ENCODE results near the gene TLL1.

Gene TLL1

DNA sequence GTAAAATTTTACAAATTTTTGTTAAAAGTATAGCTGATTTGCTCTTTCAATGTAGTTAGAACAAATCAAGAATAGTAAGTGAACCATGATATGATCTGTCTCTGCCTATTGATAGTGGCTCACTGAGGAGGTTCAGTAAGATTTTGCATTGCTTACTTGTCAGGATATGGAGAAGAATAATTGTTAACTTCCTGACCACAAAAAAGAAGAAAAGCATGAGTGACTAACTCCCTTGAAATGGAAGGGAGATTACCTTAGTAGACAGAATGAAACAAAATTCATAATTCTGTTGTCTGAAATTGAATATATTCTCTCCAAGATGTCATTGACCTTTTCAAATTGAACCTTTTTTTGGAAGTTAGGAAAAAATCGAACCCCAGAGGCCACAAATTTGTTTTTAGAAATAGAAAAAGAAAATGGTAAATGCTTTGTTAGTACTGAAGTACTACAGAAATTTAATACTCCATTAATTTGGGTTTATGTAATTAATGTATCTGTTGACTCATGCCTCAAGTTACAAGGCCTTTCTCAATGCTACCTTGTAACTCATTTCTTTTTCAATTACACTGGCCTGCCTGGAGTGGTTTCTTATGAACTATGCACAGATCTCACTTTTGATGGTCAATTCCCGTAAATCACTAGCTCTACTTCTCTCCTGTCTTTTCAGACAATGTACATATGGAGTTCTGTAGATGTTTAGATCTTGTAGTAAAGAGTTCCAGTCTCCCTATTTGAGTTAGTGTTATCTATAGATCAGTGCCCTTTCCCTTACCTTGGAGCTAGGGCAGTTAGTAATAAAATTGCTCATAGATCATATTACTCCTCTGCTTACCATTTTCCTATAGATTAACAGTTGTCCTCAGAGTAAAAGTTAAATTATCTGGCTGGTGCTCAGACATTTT is 139.3 kb downstream of the TLL1 start:
- no peak for TF ChIP-seq CTCF (IDR thresholded peaks at IDR 0.05; ENCODE audit: borderline replicate concordance, extremely low read depth, low read length, poor library complexity, severe bottlenecking)
- TF ChIP-seq EZH2 (IDR thresholded peaks at IDR 0.05; ENCODE audit: borderline replicate concordance, low read depth, low read length, severe bottlenecking): no peak
- Histone ChIP-seq H3K4me2 (ENCODE audit: insufficient read depth, low read length) (no peak overlapping the region), H3K4me1 (ENCODE audit: insufficient read depth, low read length) (no peaks in the 10 kb centered on the region), H3K27me3 (ENCODE audit: insufficient read depth, low read length, poor library complexity) (no peaks in the 10 kb centered on the region), H3K9me3 (ENCODE audit: insufficient read depth, low read length, severe bottlenecking) (no peaks in the 10 kb centered on the region), H3K4me3 (ENCODE audit: low read depth in 1 of 2, low read length in 2 of 2) (no peak overlapping the region), H4K20me1 (ENCODE audit: insufficient read depth, low read length) (no peaks in the 10 kb centered on the region), H3K9ac (ENCODE audit: low read depth, low read length) (no peak overlapping the region), H3K79me2 (ENCODE audit: insufficient read depth, low read length) (no peaks in the 10 kb centered on the region), H2AFZ (ENCODE audit: low read depth, low read length) (no peak overlapping the region), H3K27ac (ENCODE audit: low read length) (no peak overlapping the region), H3K36me3 (ENCODE audit: insufficient read depth, low read length) (no peaks in the 10 kb centered on the region)
- no peak for ATAC-seq (ENCODE audit: insufficient read depth, low read depth)
- no peak for DNase-seq

DNA sequence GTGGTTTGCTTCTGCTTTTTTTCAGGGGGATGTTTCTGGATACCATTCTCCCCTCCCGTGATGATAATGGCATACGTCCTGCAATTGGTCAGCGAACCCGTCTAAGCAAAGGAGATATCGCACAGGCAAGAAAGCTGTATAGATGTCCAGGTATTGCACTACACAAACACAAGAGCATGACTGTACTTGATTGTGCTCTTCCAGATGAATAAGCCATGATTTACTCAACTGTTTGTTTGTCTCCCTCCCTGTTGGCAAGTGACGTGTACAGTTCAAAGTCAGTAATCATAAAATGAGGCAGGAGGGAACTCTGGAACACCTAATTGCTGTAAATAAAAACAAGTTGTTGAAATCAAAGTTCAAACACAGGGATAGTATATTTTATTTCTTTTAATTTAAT is 141.4 kb downstream of the TLL1 start:
- Histone ChIP-seq H3K27ac (ENCODE audit: low read length) (no peak overlapping the region), H3K9ac (ENCODE audit: low read depth, low read length) (no peak overlapping the region), H3K4me3 (ENCODE audit: low read depth in 1 of 2, low read length in 2 of 2) (no peak overlapping the region), H3K4me1 (ENCODE audit: insufficient read depth, low read length) (no peaks in the 10 kb centered on the region), H3K79me2 (ENCODE audit: insufficient read depth, low read length) (no peaks in the 10 kb centered on the region), H3K9me3 (ENCODE audit: insufficient read depth, low read length, severe bottlenecking) (no peaks in the 10 kb centered on the region), H4K20me1 (ENCODE audit: insufficient read depth, low read length) (no peaks in the 10 kb centered on the region), H2AFZ (ENCODE audit: low read depth, low read length) (no peak overlapping the region), H3K4me2 (ENCODE audit: insufficient read depth, low read length) (no peak overlapping the region), H3K27me3 (ENCODE audit: insufficient read depth, low read length, poor library complexity) (no peaks in the 10 kb centered on the region), H3K36me3 (ENCODE audit: insufficient read depth, low read length) (no peaks in the 10 kb centered on the region)
- no peak for ATAC-seq (ENCODE audit: insufficient read depth, low read depth)
- TF ChIP-seq CTCF (IDR thresholded peaks at IDR 0.05; ENCODE audit: borderline replicate concordance, extremely low read depth, low read length, poor library complexity, severe bottlenecking) (no peak), EZH2 (IDR thresholded peaks at IDR 0.05; ENCODE audit: borderline replicate concordance, low read depth, low read length, severe bottlenecking) (no peak)
- DNase-seq: no peak

- Histone ChIP-seq H3K4me2 (ENCODE audit: insufficient read depth, low read length) (no peak overlapping the region), H3K79me2 (ENCODE audit: insufficient read depth, low read length) (no peaks in the 10 kb centered on the region), H3K4me3 (ENCODE audit: low read depth in 1 of 2, low read length in 2 of 2) (no peak overlapping the region), H2AFZ (ENCODE audit: low read depth, low read length) (no peak overlapping the region), H3K9me3 (ENCODE audit: insufficient read depth, low read length, severe bottlenecking) (no peaks in the 10 kb centered on the region), H3K4me1 (ENCODE audit: insufficient read depth, low read length) (no peaks in the 10 kb centered on the region), H3K27me3 (ENCODE audit: insufficient read depth, low read length, poor library complexity) (no peaks in the 10 kb centered on the region), H3K27ac (ENCODE audit: low read length) (no peak overlapping the region), H3K9ac (ENCODE audit: low read depth, low read length) (no peak overlapping the region), H3K36me3 (ENCODE audit: insufficient read depth, low read length) (no peaks in the 10 kb centered on the region), H4K20me1 (ENCODE audit: insufficient read depth, low read length) (no peaks in the 10 kb centered on the region)
- DNase-seq: no peak
- TF ChIP-seq EZH2 (IDR thresholded peaks at IDR 0.05; ENCODE audit: borderline replicate concordance, low read depth, low read length, severe bottlenecking): no peak
- no peak for ATAC-seq (ENCODE audit: insufficient read depth, low read depth)
Observed at GRCh38 chr4:166017804-166018203, 144.8 kb downstream of the TLL1 start.

GRCh38 chr4:166019441-166020220 is 146.6 kb downstream of the TLL1 start:
- ATAC-seq (ENCODE audit: insufficient read depth, low read depth): no peak
- H3K27ac ChIP-seq (ENCODE audit: low read length): no peak overlapping the region
- TF ChIP-seq EZH2 (IDR thresholded peaks at IDR 0.05; ENCODE audit: borderline replicate concordance, low read depth, low read length, severe bottlenecking) (no peak), CTCF (IDR thresholded peaks at IDR 0.05; ENCODE audit: borderline replicate concordance, extremely low read depth, low read length, poor library complexity, severe bottlenecking) (no peak)

More at GRCh38 chr4:166019441-166020220, 146.6 kb downstream of the TLL1 start:
- Histone ChIP-seq H3K9ac (ENCODE audit: low read depth, low read length) (no peak overlapping the region), H3K4me1 (ENCODE audit: insufficient read depth, low read length) (no peaks in the 10 kb centered on the region), H3K4me2 (ENCODE audit: insufficient read depth, low read length) (no peak overlapping the region), H3K79me2 (ENCODE audit: insufficient read depth, low read length) (no peaks in the 10 kb centered on the region), H3K4me3 (ENCODE audit: low read depth in 1 of 2, low read length in 2 of 2) (no peak overlapping the region), H2AFZ (ENCODE audit: low read depth, low read length) (no peak overlapping the region), H3K27me3 (ENCODE audit: insufficient read depth, low read length, poor library complexity) (no peaks in the 10 kb centered on the region), H3K36me3 (ENCODE audit: insufficient read depth, low read length) (no peaks in the 10 kb centered on the region), H3K9me3 (ENCODE audit: insufficient read depth, low read length, severe bottlenecking) (no peaks in the 10 kb centered on the region), H4K20me1 (ENCODE audit: insufficient read depth, low read length) (no peaks in the 10 kb centered on the region)
- no peak for DNase-seq
